DOHH2 (cell line): Measurements from ENCODE around the gene SET.

Experiments
- H3F3A ChIP-seq: fragments of 200-600 bp; sonication (generic), shearing (Covaris generic); 2 replicates; pipeline ENCODE4 v1.6.0; 2016; ENCODE audit warnings: antibody characterized with exemption, mild to moderate bottlenecking; ENCODE audit not compliant: control insufficient read depth, insufficient read depth
- H3K27ac ChIP-seq: fragments of 200-600 bp; sonication (generic); 2 replicates; pipeline ENCODE4 v1.5.1; 2014; ENCODE audit warnings: low read depth, mild to moderate bottlenecking, low read length, moderate library complexity
- H3K27me3 ChIP-seq: fragments of 200-600 bp; sonication (generic); 2 replicates; pipeline ENCODE4 v1.6.1; 2014; ENCODE audit warnings: mild to moderate bottlenecking, low read length, mixed read lengths; ENCODE audit not compliant: control insufficient read depth
- H3K36me3 ChIP-seq: fragments of 200-600 bp; sonication (generic); 2 replicates; pipeline ENCODE4 v1.6.1; 2014; ENCODE audit warnings: mild to moderate bottlenecking, low read length, moderate library complexity, mixed read lengths; ENCODE audit not compliant: control insufficient read depth
- H3K4me1 ChIP-seq: fragments of 200-600 bp; sonication (generic); 2 replicates; pipeline ENCODE4 v1.6.1; 2014; ENCODE audit warnings: mild to moderate bottlenecking, low read length, mixed read lengths; ENCODE audit not compliant: control insufficient read depth
- H3K4me2 ChIP-seq: fragments of 200-600 bp; sonication (generic); 2 replicates; pipeline ENCODE4 v1.6.0; 2014; ENCODE audit warnings: mild to moderate bottlenecking, low read length, moderate library complexity
- H3K4me3 ChIP-seq: fragments of 200-600 bp; sonication (generic); 2 replicates; pipeline ENCODE4 v1.5.1; 2014; ENCODE audit warnings: mild to moderate bottlenecking, low read length, mixed read lengths
- H3K79me2 ChIP-seq: fragments of 200-600 bp; sonication (generic); 2 replicates; pipeline ENCODE4 v1.6.1; 2014; ENCODE audit warnings: mild to moderate bottlenecking, low read length, mixed read lengths; ENCODE audit not compliant: control insufficient read depth
- H3K9me2 ChIP-seq: fragments of 200-600 bp; sonication (generic); replicated peaks from 2 replicates; pipeline ENCODE4 v1.6.1; 2014; ENCODE audit warnings: mild to moderate bottlenecking, low read length, mixed read lengths; ENCODE audit not compliant: control insufficient read depth
- H3K9me3 ChIP-seq: fragments of 200-600 bp; sonication (generic); 2 replicates; pipeline ENCODE4 v1.6.1; 2014; ENCODE audit warnings: antibody characterized with exemption, low read length, mixed read lengths; ENCODE audit not compliant: control insufficient read depth, insufficient read depth
- H4K20me1 ChIP-seq: fragments of 200-600 bp; sonication (generic); 2 replicates; pipeline ENCODE4 v1.6.0; 2014; ENCODE audit warnings: low read depth, mild to moderate bottlenecking, antibody characterized with exemption, low read length, moderate library complexity; ENCODE audit not compliant: control insufficient read depth, insufficient read depth
- EZH2phosphoT487 ChIP-seq: fragments of 200-600 bp; sonication (generic); IDR thresholded peaks from 2 replicates; pipeline ENCODE4 v1.6.1; 2017; ENCODE audit warnings: borderline replicate concordance, mild to moderate bottlenecking, antibody characterized with exemption, low read length, moderate library complexity, mixed read lengths
- TF ChIP-seq, protein P1 (sequence below): fragments of 200-600 bp; sonication (generic); IDR thresholded peaks from one replicate; pipeline ENCODE4 v1.5.1; 2014; ENCODE audit warnings: antibody characterized with exemption, mild to moderate bottlenecking, low read depth, low read length; ENCODE audit not compliant: poor library complexity, severe bottlenecking

Gene SET

GRCh38 chr9:128718047-128718446, 29.0 kb downstream of the SET start:
- no peak for TF ChIP-seq EZH2phosphoT487
- TF ChIP-seq, protein P1, sequence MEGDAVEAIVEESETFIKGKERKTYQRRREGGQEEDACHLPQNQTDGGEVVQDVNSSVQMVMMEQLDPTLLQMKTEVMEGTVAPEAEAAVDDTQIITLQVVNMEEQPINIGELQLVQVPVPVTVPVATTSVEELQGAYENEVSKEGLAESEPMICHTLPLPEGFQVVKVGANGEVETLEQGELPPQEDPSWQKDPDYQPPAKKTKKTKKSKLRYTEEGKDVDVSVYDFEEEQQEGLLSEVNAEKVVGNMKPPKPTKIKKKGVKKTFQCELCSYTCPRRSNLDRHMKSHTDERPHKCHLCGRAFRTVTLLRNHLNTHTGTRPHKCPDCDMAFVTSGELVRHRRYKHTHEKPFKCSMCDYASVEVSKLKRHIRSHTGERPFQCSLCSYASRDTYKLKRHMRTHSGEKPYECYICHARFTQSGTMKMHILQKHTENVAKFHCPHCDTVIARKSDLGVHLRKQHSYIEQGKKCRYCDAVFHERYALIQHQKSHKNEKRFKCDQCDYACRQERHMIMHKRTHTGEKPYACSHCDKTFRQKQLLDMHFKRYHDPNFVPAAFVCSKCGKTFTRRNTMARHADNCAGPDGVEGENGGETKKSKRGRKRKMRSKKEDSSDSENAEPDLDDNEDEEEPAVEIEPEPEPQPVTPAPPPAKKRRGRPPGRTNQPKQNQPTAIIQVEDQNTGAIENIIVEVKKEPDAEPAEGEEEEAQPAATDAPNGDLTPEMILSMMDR: no peak
- no peak overlapping the region for H3K4me3 ChIP-seq
- peaks cover 16% of the 10 kb centered on the region for H3K36me3 ChIP-seq
- H3K4me1 ChIP-seq: peaks cover 10% of the 10 kb centered on the region
- no peak overlapping the region for H3K27ac ChIP-seq
- H3K27me3 ChIP-seq: no peaks in the 10 kb centered on the region
- no peaks in the 10 kb centered on the region for H3K9me3 ChIP-seq
- H3K4me2 ChIP-seq: no peak overlapping the region
- no peaks in the 10 kb centered on the region for H4K20me1 ChIP-seq
- no peaks in the 10 kb centered on the region for H3F3A ChIP-seq
- H3K79me2 ChIP-seq: peaks cover 9% of the 10 kb centered on the region
- no peaks in the 10 kb centered on the region for H3K9me2 ChIP-seq

DNA sequence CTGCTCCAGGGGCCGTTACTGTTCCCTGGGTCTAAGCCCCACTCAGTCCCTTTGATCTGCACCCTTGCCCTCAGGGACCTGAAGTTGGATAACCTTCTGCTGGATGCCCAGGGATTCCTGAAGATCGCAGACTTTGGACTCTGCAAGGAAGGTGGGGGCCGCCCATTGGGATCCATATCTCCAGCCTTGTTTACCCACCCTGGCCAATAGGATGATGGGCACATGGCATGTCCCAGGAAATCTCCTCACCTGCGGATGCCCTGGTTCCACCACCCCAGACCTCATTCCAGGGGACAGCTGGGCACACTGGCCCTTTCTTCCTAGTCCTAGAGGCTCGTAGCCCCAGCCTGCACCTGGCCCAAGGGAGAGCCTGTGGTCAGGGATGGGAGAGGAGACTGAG, 29.5 kb downstream of the SET start:
- Histone ChIP-seq H3K79me2 (peaks cover 13% of the 10 kb centered on the region), H3K9me3 (no peaks in the 10 kb centered on the region), H4K20me1 (no peaks in the 10 kb centered on the region), H3K4me2 (no peak overlapping the region), H3K27ac (no peak overlapping the region), H3K27me3 (no peaks in the 10 kb centered on the region), H3F3A (no peaks in the 10 kb centered on the region), H3K4me3 (no peak overlapping the region), H3K9me2 (no peaks in the 10 kb centered on the region), H3K36me3 (peaks cover 16% of the 10 kb centered on the region), H3K4me1 (peaks cover 13% of the 10 kb centered on the region)
- TF ChIP-seq, protein P1: no peak
- no peak for TF ChIP-seq EZH2phosphoT487

DNA sequence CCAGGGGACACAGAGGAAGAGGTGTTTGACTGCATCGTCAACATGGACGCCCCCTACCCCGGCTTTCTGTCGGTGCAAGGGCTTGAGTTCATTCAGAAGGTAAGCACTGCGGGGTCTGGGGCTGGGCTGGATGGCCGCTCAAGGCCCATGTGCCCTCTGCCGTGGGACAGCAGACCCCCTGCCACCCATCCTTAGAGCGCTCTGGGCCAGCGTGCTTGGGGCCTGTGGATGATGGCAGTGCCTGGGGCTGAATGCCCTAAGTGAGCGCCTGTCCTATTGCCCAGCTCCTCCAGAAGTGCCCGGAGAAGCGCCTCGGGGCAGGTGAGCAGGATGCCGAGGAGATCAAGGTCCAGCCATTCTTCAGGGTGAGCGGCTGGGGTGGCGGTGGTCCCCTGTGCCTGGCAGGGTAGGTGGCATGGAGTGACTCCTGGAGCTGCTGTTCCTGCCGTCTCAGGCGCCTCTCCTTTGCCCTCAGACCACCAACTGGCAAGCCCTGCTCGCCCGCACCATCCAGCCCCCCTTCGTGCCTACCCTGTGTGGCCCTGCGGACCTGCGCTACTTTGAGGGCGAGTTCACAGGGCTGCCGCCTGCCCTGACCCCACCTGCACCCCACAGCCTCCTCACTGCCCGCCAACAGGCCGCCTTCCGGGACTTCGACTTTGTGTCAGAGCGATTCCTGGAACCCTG, 31.0 kb downstream of the SET start:
- peaks cover 22% of the 10 kb centered on the region for H3K4me1 ChIP-seq
- peaks cover 19% of the 10 kb centered on the region for H3K79me2 ChIP-seq
- no peaks in the 10 kb centered on the region for H3K9me2 ChIP-seq
- no peak overlapping the region for H3K27ac ChIP-seq
- no peaks in the 10 kb centered on the region for H3K9me3 ChIP-seq
- TF ChIP-seq EZH2phosphoT487: no peak
- TF ChIP-seq, protein P1: no peak
- H3K4me3 ChIP-seq: no peak overlapping the region
- no peaks in the 10 kb centered on the region for H3K27me3 ChIP-seq
- peaks cover 20% of the 10 kb centered on the region for H3K36me3 ChIP-seq
- H4K20me1 ChIP-seq: no peaks in the 10 kb centered on the region
- no peak overlapping the region for H3K4me2 ChIP-seq
- H3F3A ChIP-seq: peaks cover 6% of the 10 kb centered on the region; the same call in 1 of the 2 replicates
